HepG2 (cell line): Measurements from ENCODE around the gene ADGRV1. TPM values are rescaled to one million over a fixed set of nuclear protein-coding genes. Genes with fewer than 3 reads are reported as not detected.

Experiments used
- ATAC-seq: fragments of 200-7000 bp; cut with Tn5 transposase; 3 replicates; pipeline ENCODE4 v1.9.1; 2020; ENCODE audit warnings: mild to moderate bottlenecking, moderate library complexity
- BruUV-seq: library from RNA; stranded (reverse); fragments of 400-500 nt; replicated peaks from 2 replicates; lab custom pipeline; 2021; lab: Mats Ljungman, UMichigan
- CTCF ChIA-PET: fragments of 300-600 bp; formaldehyde crosslinking; extraction: SDS; loops from one replicate; lab custom pipeline; 2021; ENCODE audit warnings: low total read pairs, inconsistent platforms, low intra/inter-chr PET ratio; lab: Yijun Ruan, JAX
- POLR2A ChIA-PET: fragments of 350-600 bp; sonication (Branson Sonifier 250); formaldehyde crosslinking; loops from one replicate; lab custom pipeline; 2020; ENCODE audit warnings: antibody characterized with exemption, inconsistent platforms; lab: Yijun Ruan, JAX
- DNase-seq: peaks from one replicate; pipeline ENCODE4 v3.0.0-alpha.2; 2015; ENCODE audit warnings: low spot score
- FAIRE-seq: peaks from 3 replicates; lab custom pipeline; 2011; peaks lifted over from hg19 to GRCh38; lab: Jason Lieb, UNC
- H2AFZ ChIP-seq: one replicate; pipeline ENCODE4 v1.6.1; 2011; ENCODE audit warnings: low read length, inconsistent platforms
- H3K27ac ChIP-seq: fragments of 300-600 bp; 3 replicates; pipeline ENCODE4 v1.8.0; 2011; ENCODE audit warnings: mixed run types, mild to moderate bottlenecking, mixed read lengths, low read length, inconsistent platforms; ENCODE audit not compliant: insufficient read depth; ENCODE audit errors: extremely low read length
- H3K27me3 ChIP-seq, 2 experiments: fragments of 200-600 bp in 1 of 2; 2 replicates in 1 of 2; 3 replicates in 1 of 2; pipeline versions ENCODE4 v1.6.0 to v1.8.0; 2011; ENCODE audit warnings: low read length in 2 of 2, mild to moderate bottlenecking in 2 of 2, moderate library complexity in 2 of 2, inconsistent platforms in 1 of 2; ENCODE audit not compliant: insufficient read depth in 2 of 2, control insufficient read depth in 1 of 2
- H3K36me3 ChIP-seq, 2 experiments: fragments of 200-600 bp in 1 of 2; replicated peaks in 1 of 2; 2 replicates in 1 of 2; 3 replicates in 1 of 2; pipeline versions ENCODE4 v1.5.1 to v1.8.0; 2011; ENCODE audit warnings: low read length in 2 of 2, inconsistent platforms in 1 of 2; ENCODE audit not compliant: insufficient read depth in 2 of 2, control insufficient read depth in 1 of 2
- H3K4me1 ChIP-seq: 2 replicates; pipeline ENCODE4 v1.5.1; 2012; ENCODE audit warnings: low read length, inconsistent platforms; ENCODE audit not compliant: insufficient read depth
- H3K4me2 ChIP-seq: 2 replicates; pipeline ENCODE4 v1.6.0; 2011; ENCODE audit warnings: low read depth, low read length, inconsistent platforms
- H3K4me3 ChIP-seq, 3 experiments: fragments of 200-600 bp in 1 of 3; sonication (generic), shearing (Covaris generic) in 1 of 3; replicated peaks in 1 of 3; 2 replicates each; pipeline ENCODE4 v1.5.1; 2011 to 2016; ENCODE audit warnings: low read length in 3 of 3, inconsistent platforms in 2 of 3, low read depth in 2 of 3, mild to moderate bottlenecking in 2 of 3, control low read depth in 1 of 3, mixed read lengths in 1 of 3; ENCODE audit not compliant: insufficient read depth in 1 of 3
- H3K79me2 ChIP-seq: one replicate; pipeline ENCODE4 v1.6.1; 2011; ENCODE audit warnings: low read length, inconsistent platforms; ENCODE audit not compliant: insufficient read depth
- H3K9ac ChIP-seq: 2 replicates; pipeline ENCODE4 v1.6.0; 2011; ENCODE audit warnings: mild to moderate bottlenecking, low read depth, low read length, inconsistent platforms; ENCODE audit not compliant: insufficient read depth
- H3K9me3 ChIP-seq: 2 replicates; pipeline ENCODE4 v1.5.1; 2012; ENCODE audit warnings: mild to moderate bottlenecking, low read length
- H4K20me1 ChIP-seq: 2 replicates; pipeline ENCODE4 v1.6.0; 2011; ENCODE audit warnings: inconsistent platforms, mild to moderate bottlenecking, low read length, moderate library complexity; ENCODE audit not compliant: insufficient read depth
- ATF7-NPFF ChIP-seq: sonication (generic); formaldehyde crosslinking; IDR thresholded peaks from 2 replicates; pipeline ENCODE4 v1.8.1; 2023; ENCODE audit warnings: mild to moderate bottlenecking, low read depth, missing genetic modification reagents, moderate library complexity
- DNMT1 ChIP-seq: sonication (generic); formaldehyde crosslinking; IDR thresholded peaks from 2 replicates; pipeline ENCODE4 v1.5.1; 2020; ENCODE audit warnings: mild to moderate bottlenecking, missing genetic modification reagents
- FOXK2 ChIP-seq: fragments of 450-650 bp; IDR thresholded peaks from 2 replicates; pipeline ENCODE4 v1.6.1; 2016
- IKZF4 ChIP-seq: sonication (generic); formaldehyde crosslinking; IDR thresholded peaks from 2 replicates; pipeline ENCODE4 v1.5.1; 2020; ENCODE audit warnings: borderline replicate concordance, mild to moderate bottlenecking, low read depth, missing genetic modification reagents; ENCODE audit errors: not compliant biosample characterization
- MATR3 ChIP-seq: sonication (generic); formaldehyde crosslinking; IDR thresholded peaks from 2 replicates; pipeline ENCODE4 v1.4.0; 2020; ENCODE audit warnings: missing genetic modification reagents
- NCOR1 ChIP-seq: fragments of 200-600 bp; sonication (generic); IDR thresholded peaks from 2 replicates; pipeline ENCODE4 v1.7.0; 2017; ENCODE audit warnings: antibody characterized with exemption, low read length, borderline replicate concordance
- NFATC3 ChIP-seq: sonication (generic); formaldehyde crosslinking; IDR thresholded peaks from 2 replicates; pipeline ENCODE4 v1.5.1; 2020; ENCODE audit warnings: mild to moderate bottlenecking, missing genetic modification reagents
- NFRKB ChIP-seq: fragments of 450-650 bp; IDR thresholded peaks from 2 replicates; pipeline ENCODE4 v1.6.1; 2017
- RBM39 ChIP-seq: fragments of 200-400 bp; formaldehyde crosslinking; IDR thresholded peaks from one replicate; pipeline ENCODE4 v1.6.1; 2018; ENCODE audit warnings: antibody characterized with exemption, mild to moderate bottlenecking, low read depth, low read length; ENCODE audit not compliant: poor library complexity, severe bottlenecking
- TEAD3 ChIP-seq: optimal IDR thresholded peaks from 2 replicates; pipeline ENCODE3; 2016; ENCODE audit warnings: borderline replicate concordance
- XRCC5 ChIP-seq: fragments of 200-400 bp; formaldehyde crosslinking; optimal IDR thresholded peaks from 2 replicates; pipeline ENCODE3; 2017; ENCODE audit warnings: mild to moderate bottlenecking, low read length
- ZFP36 ChIP-seq: fragments of 150-350 bp; IDR thresholded peaks from 2 replicates; pipeline ENCODE4 v1.6.1; 2018; ENCODE audit warnings: borderline replicate concordance, low read length, low read depth; ENCODE audit not compliant: partially characterized antibody
- ZNF33B ChIP-seq: sonication (generic); formaldehyde crosslinking; IDR thresholded peaks from 2 replicates; pipeline ENCODE4 v1.5.1; 2020; ENCODE audit warnings: mild to moderate bottlenecking, missing genetic modification reagents
- WGBS: methylation state at CpG from one replicate; pipeline ENCODE4 v1.1.6; 2017; ENCODE audit warnings: low lambda C conversion rate; 5-methylcytosine and 5-hydroxymethylcytosine counted together
- in situ Hi-C: cut with HindIII; loops from 2 replicates; pipeline ENCODE4 v1.10.0; 2017; ENCODE audit warnings: low pct_unique_long_range_greater_than_20kb; ENCODE audit not compliant: extremely low pct_ligation_motif_present
- intact Hi-C: fragments of 100-400 bp; cut with micrococcal nuclease; formaldehyde crosslinking; loops from one replicate; pipeline ENCODE4 v1.10.0; 2022; ENCODE audit not compliant: unreplicated experiment
- polyA plus RNA-seq, 8 experiments: library from polyadenylated mRNA; depleted of rRNA in 3 of 8; stranded (reverse) in 7 of 8; unstranded in 1 of 8; fragments of >200 nt; fragmentation: Illumina TruSeq in 4 of 8; extraction: Trizol in 4 of 8; gene quantifications; 2 replicates each; pipeline versions ENCODE4 v1.2.1 to v1.2.3, GENCODE V29; 2011 to 2016; ENCODE audit warnings: low read depth in 4 of 8, missing spikeins in 1 of 8, mixed read lengths in 1 of 8; ENCODE audit not compliant: insufficient read depth in 1 of 8
- total RNA-seq, 5 experiments: library from RNA; depleted of rRNA; stranded (reverse); fragments of >200 nt; fragmentation: Illumina TruSeq; extraction: Trizol; gene quantifications; 2 replicates each; pipeline ENCODE4 v1.2.3, GENCODE V29; 2016; ENCODE audit warnings: low read depth in 1 of 5
- TF ChIP-seq, protein P1 (sequence below): IDR thresholded peaks from 2 replicates; pipeline ENCODE4 v1.6.1; 2018; ENCODE audit warnings: missing genetic modification reagents
- TF ChIP-seq, protein P2 (sequence below): IDR thresholded peaks from 2 replicates; pipeline ENCODE4 v1.6.1; 2016; ENCODE audit warnings: control low read depth
- TF ChIP-seq, protein P3 (sequence below): sonication (generic); formaldehyde crosslinking; IDR thresholded peaks from 2 replicates; pipeline ENCODE4 v1.4.0; 2020; ENCODE audit warnings: missing genetic modification reagents
- TF ChIP-seq, protein P4 (sequence below): sonication (generic); formaldehyde crosslinking; IDR thresholded peaks from 2 replicates; pipeline ENCODE4 v1.8.0; 2022; ENCODE audit warnings: mild to moderate bottlenecking, missing genetic modification reagents, moderate library complexity

ADGRV1 gene
- total and polyA plus RNA-seq, 2 of the 13 experiments (the other 11 are each of a cell fraction or from before 2014, with no cell fraction given) = 1.7 to 3.9 TPM

DNA sequence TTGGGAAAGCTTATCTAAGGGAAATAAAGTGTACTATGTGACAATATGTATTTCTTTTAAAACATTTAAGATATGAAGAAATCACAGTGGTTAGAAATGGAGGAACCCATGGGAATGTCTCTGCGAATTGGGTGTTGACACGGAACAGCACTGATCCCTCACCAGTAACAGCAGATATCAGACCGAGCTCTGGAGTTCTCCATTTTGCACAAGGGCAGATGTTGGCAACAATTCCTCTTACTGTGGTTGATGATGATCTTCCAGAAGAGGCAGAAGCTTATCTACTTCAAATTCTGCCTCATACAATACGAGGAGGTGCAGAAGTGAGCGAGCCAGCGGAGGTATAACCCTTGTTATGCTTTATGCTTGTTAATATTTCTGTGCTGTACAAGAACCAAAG, 69.9 kb downstream of the ADGRV1 start (continued):
- TF ChIP-seq, protein P1, sequence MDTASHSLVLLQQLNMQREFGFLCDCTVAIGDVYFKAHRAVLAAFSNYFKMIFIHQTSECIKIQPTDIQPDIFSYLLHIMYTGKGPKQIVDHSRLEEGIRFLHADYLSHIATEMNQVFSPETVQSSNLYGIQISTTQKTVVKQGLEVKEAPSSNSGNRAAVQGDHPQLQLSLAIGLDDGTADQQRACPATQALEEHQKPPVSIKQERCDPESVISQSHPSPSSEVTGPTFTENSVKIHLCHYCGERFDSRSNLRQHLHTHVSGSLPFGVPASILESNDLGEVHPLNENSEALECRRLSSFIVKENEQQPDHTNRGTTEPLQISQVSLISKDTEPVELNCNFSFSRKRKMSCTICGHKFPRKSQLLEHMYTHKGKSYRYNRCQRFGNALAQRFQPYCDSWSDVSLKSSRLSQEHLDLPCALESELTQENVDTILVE (CRISPR knock-in tag) = no peak
- TF ChIP-seq ZNF33B (CRISPR knock-in tag) = no peak
- no peak for TF ChIP-seq RBM39

DNA sequence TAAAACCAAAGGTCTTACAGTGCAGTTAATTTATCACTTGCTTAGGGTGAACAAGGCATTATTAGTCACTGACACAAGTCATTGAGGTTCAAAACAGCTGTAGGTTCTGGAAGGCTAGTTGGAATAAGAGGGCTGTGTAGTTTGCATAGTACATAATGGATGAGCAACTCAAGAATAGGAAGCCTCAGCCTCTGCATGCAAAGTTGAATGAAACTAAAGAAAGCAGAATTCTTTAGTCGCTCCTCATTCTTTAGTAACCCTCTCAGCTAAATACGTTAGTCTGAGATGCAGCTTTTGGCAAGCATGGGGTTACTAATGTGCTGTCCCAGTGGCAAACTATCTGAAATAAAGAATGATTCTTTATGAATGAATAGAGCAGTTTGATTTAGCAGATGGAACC, 74.2 kb downstream of the ADGRV1 start:
- Histone ChIP-seq H3K36me3 (no peaks in the 10 kb centered on the region), H2AFZ (no peak overlapping the region), H3K79me2 (no peaks in the 10 kb centered on the region), H3K27ac (no peak overlapping the region), H3K9ac (no peak overlapping the region), H4K20me1 (no peaks in the 10 kb centered on the region), H3K27me3 (no peaks in the 10 kb centered on the region), H3K9me3 (no peaks in the 10 kb centered on the region), H3K4me2 (no peak overlapping the region), H3K4me3 (no peak overlapping the region), H3K4me1 (no peaks in the 10 kb centered on the region)
- POLR2A ChIA-PET = no interaction called here
- intact Hi-C loops (no loop called here), in situ Hi-C loops (no loop called here)
- DNase-seq = no peak
- TF ChIP-seq ATF7-NPFF (CRISPR knock-in tag) (no peak), FOXK2 (no peak), TEAD3 (CRISPR knock-in tag) (no peak), ZFP36 (no peak), NFRKB (no peak), NCOR1 (no peak), IKZF4 (CRISPR knock-in tag) (no peak), XRCC5 (no peak), NFATC3 (CRISPR knock-in tag) (no peak), DNMT1 (CRISPR knock-in tag) (no peak), MATR3 (CRISPR knock-in tag) (no peak)
- TF ChIP-seq, protein P2, sequence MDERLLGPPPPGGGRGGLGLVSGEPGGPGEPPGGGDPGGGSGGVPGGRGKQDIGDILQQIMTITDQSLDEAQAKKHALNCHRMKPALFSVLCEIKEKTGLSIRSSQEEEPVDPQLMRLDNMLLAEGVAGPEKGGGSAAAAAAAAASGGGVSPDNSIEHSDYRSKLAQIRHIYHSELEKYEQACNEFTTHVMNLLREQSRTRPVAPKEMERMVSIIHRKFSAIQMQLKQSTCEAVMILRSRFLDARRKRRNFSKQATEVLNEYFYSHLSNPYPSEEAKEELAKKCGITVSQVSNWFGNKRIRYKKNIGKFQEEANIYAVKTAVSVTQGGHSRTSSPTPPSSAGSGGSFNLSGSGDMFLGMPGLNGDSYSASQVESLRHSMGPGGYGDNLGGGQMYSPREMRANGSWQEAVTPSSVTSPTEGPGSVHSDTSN (CRISPR knock-in tag) = no peak
- TF ChIP-seq, protein P3, sequence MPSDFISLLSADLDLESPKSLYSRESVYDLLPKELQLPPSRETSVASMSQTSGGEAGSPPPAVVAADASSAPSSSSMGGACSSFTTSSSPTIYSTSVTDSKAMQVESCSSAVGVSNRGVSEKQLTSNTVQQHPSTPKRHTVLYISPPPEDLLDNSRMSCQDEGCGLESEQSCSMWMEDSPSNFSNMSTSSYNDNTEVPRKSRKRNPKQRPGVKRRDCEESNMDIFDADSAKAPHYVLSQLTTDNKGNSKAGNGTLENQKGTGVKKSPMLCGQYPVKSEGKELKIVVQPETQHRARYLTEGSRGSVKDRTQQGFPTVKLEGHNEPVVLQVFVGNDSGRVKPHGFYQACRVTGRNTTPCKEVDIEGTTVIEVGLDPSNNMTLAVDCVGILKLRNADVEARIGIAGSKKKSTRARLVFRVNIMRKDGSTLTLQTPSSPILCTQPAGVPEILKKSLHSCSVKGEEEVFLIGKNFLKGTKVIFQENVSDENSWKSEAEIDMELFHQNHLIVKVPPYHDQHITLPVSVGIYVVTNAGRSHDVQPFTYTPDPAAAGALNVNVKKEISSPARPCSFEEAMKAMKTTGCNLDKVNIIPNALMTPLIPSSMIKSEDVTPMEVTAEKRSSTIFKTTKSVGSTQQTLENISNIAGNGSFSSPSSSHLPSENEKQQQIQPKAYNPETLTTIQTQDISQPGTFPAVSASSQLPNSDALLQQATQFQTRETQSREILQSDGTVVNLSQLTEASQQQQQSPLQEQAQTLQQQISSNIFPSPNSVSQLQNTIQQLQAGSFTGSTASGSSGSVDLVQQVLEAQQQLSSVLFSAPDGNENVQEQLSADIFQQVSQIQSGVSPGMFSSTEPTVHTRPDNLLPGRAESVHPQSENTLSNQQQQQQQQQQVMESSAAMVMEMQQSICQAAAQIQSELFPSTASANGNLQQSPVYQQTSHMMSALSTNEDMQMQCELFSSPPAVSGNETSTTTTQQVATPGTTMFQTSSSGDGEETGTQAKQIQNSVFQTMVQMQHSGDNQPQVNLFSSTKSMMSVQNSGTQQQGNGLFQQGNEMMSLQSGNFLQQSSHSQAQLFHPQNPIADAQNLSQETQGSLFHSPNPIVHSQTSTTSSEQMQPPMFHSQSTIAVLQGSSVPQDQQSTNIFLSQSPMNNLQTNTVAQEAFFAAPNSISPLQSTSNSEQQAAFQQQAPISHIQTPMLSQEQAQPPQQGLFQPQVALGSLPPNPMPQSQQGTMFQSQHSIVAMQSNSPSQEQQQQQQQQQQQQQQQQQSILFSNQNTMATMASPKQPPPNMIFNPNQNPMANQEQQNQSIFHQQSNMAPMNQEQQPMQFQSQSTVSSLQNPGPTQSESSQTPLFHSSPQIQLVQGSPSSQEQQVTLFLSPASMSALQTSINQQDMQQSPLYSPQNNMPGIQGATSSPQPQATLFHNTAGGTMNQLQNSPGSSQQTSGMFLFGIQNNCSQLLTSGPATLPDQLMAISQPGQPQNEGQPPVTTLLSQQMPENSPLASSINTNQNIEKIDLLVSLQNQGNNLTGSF (CRISPR knock-in tag) = no peak
- TF ChIP-seq, protein P4, sequence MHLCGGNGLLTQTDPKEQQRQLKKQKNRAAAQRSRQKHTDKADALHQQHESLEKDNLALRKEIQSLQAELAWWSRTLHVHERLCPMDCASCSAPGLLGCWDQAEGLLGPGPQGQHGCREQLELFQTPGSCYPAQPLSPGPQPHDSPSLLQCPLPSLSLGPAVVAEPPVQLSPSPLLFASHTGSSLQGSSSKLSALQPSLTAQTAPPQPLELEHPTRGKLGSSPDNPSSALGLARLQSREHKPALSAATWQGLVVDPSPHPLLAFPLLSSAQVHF (CRISPR knock-in tag) = no peak
- no peak for ATAC-seq
- no TSS peak for BruUV-seq
- FAIRE-seq = no peak
- 0% methylated on average over 2 of the region's 2 CpGs for WGBS
- CTCF ChIA-PET = no interaction called here
